GM23338 (cell line): ENCODE measurements around the gene GPR78. TPM values are rescaled to one million over a fixed set of nuclear protein-coding genes. Genes with fewer than 3 reads are reported as not detected.

Experiments used
- ATAC-seq: fragments of 200-7000 bp; cut with Tn5 transposase; 3 replicates; pipeline ENCODE4 v1.9.1; 2020
- DNase-seq: peaks from one replicate; pipeline ENCODE4 v3.0.0-alpha.2; 2015; ENCODE audit warnings: low spot score
- H2AFZ ChIP-seq: fragments of 200-600 bp; sonication (generic); 2 replicates; pipeline ENCODE4 v1.8.0; 2016; ENCODE audit warnings: antibody characterized with exemption, mild to moderate bottlenecking, moderate library complexity
- H3F3A ChIP-seq: fragments of 200-600 bp; sonication (generic); replicated peaks from 2 replicates; pipeline ENCODE4 v1.8.0; 2017; ENCODE audit warnings: antibody characterized with exemption, mixed run types, low read depth
- H3K27ac ChIP-seq: fragments of 200-600 bp; sonication (generic); 2 replicates; pipeline ENCODE4 v1.6.1; 2016; ENCODE audit warnings: low read depth
- H3K27me3 ChIP-seq: fragments of 200-600 bp; sonication (generic); 2 replicates; pipeline ENCODE4 v1.8.0; 2016; ENCODE audit warnings: mild to moderate bottlenecking, mixed run types, moderate library complexity; ENCODE audit not compliant: insufficient read depth
- H3K36me3 ChIP-seq: fragments of 200-600 bp; sonication (generic); 2 replicates; pipeline ENCODE4 v1.8.0; 2016; ENCODE audit warnings: mild to moderate bottlenecking; ENCODE audit not compliant: insufficient read depth
- H3K4me1 ChIP-seq: fragments of 200-600 bp; sonication (generic); 2 replicates; pipeline ENCODE4 v1.8.0; 2016; ENCODE audit warnings: mild to moderate bottlenecking, moderate library complexity; ENCODE audit not compliant: insufficient read depth
- H3K4me2 ChIP-seq: fragments of 200-600 bp; sonication (generic); 2 replicates; pipeline ENCODE4 v1.7.1; 2017; ENCODE audit warnings: mixed run types
- H3K4me3 ChIP-seq: fragments of 200-600 bp; sonication (generic); 2 replicates; pipeline ENCODE4 v1.6.1; 2016; ENCODE audit warnings: mixed run types
- H3K79me2 ChIP-seq: fragments of 200-600 bp; sonication (generic); replicated peaks from 2 replicates; pipeline ENCODE4 v1.8.0; 2017; ENCODE audit warnings: mild to moderate bottlenecking; ENCODE audit not compliant: insufficient read depth
- H3K9me2 ChIP-seq: fragments of 200-600 bp; sonication (generic); 2 replicates; pipeline ENCODE4 v1.8.0; 2017; ENCODE audit not compliant: insufficient read depth
- H4K20me1 ChIP-seq: fragments of 200-600 bp; sonication (generic); replicated peaks from 2 replicates; pipeline ENCODE4 v1.8.0; 2017; ENCODE audit warnings: mild to moderate bottlenecking; ENCODE audit not compliant: insufficient read depth
- H3K27ac Mint-ChIP-seq: 2 replicates; pipeline ENCODE4 v1.8.0; 2020; ENCODE audit warnings: inconsistent platforms, mild to moderate bottlenecking, moderate library complexity, mixed read lengths
- H3K27me3 Mint-ChIP-seq: 3 replicates; pipeline ENCODE4 v1.8.0; 2022; ENCODE audit warnings: low read depth, mild to moderate bottlenecking, moderate library complexity, mixed read lengths, inconsistent platforms; ENCODE audit not compliant: insufficient read depth, poor library complexity
- H3K36me3 Mint-ChIP-seq: 3 replicates; pipeline ENCODE4 v1.8.0; 2021; ENCODE audit warnings: low read depth, mild to moderate bottlenecking, inconsistent platforms, moderate library complexity, mixed read lengths
- H3K4me1 Mint-ChIP-seq: 3 replicates; pipeline ENCODE4 v1.8.0; 2020; ENCODE audit warnings: mild to moderate bottlenecking, inconsistent platforms, mixed read lengths
- H3K4me3 Mint-ChIP-seq: 3 replicates; pipeline ENCODE4 v1.8.0; 2021; ENCODE audit warnings: moderate library complexity, mild to moderate bottlenecking, inconsistent platforms, mixed read lengths
- H3K9me3 Mint-ChIP-seq: 3 replicates; pipeline ENCODE4 v1.8.0; 2020; ENCODE audit warnings: moderate library complexity, mild to moderate bottlenecking, inconsistent platforms, mixed read lengths
- EZH2 ChIP-seq: fragments of 200-600 bp; sonication (generic); IDR thresholded peaks from one replicate; pipeline ENCODE4 v1.8.0; 2017; ENCODE audit warnings: antibody characterized with exemption, mild to moderate bottlenecking, low read depth; ENCODE audit not compliant: unreplicated experiment
- NANOG ChIP-seq: IDR thresholded peaks from 2 replicates; pipeline ENCODE4 v1.6.1; 2016; ENCODE audit warnings: antibody characterized with exemption, borderline replicate concordance
- POLR2AphosphoS5 ChIP-seq: IDR thresholded peaks from 2 replicates; pipeline ENCODE4 v1.6.1; 2016; ENCODE audit warnings: antibody characterized with exemption, low read depth
- STAT1 ChIP-seq: IDR thresholded peaks from one replicate; pipeline ENCODE4 v1.6.1; 2016; ENCODE audit warnings: antibody characterized with exemption; ENCODE audit not compliant: unreplicated experiment
- ZNF331 ChIP-seq: fragments of 250-450 bp; sonication (Bioruptor Pico); IDR thresholded peaks from 2 replicates; pipeline ENCODE4 v1.5.0; 2020; ENCODE audit warnings: low read depth, mild to moderate bottlenecking, moderate library complexity
- polyA plus RNA-seq: library from polyadenylated mRNA; unstranded; fragments of >200 nt; fragmentation: Nextera tagmentation; extraction: Ambion mirVana; gene quantifications from 2 replicates; pipeline ENCODE4 v1.2.1, GENCODE V29; 2016
- total RNA-seq: library from RNA; depleted of rRNA; stranded (reverse); fragments of >200 nt; shearing (Covaris generic); gene quantifications from 2 replicates; pipeline ENCODE4 v1.2.3, GENCODE V29; 2014
- TF ChIP-seq, protein P1 (sequence below), 2 experiments: fragments of 200-600 bp in 1 of 2; sonication (generic) in 1 of 2; conservative IDR thresholded peaks; 2 replicates each; pipeline versions ENCODE4 v1.5.1 to v1.6.1; 2016 to 2017; ENCODE audit warnings: antibody characterized with exemption in 2 of 2, low read depth in 2 of 2, mild to moderate bottlenecking in 2 of 2, moderate library complexity in 1 of 2
- TF ChIP-seq, protein P2 (sequence below): fragments of 250-450 bp; sonication (Bioruptor Pico); IDR thresholded peaks from 2 replicates; pipeline ENCODE4 v1.5.0; 2020; ENCODE audit warnings: mild to moderate bottlenecking, moderate library complexity

Gene GPR78
- total and polyA plus RNA-seq, 2 experiments from 2014 or later: 0.82 to 2.7 TPM

DNA sequence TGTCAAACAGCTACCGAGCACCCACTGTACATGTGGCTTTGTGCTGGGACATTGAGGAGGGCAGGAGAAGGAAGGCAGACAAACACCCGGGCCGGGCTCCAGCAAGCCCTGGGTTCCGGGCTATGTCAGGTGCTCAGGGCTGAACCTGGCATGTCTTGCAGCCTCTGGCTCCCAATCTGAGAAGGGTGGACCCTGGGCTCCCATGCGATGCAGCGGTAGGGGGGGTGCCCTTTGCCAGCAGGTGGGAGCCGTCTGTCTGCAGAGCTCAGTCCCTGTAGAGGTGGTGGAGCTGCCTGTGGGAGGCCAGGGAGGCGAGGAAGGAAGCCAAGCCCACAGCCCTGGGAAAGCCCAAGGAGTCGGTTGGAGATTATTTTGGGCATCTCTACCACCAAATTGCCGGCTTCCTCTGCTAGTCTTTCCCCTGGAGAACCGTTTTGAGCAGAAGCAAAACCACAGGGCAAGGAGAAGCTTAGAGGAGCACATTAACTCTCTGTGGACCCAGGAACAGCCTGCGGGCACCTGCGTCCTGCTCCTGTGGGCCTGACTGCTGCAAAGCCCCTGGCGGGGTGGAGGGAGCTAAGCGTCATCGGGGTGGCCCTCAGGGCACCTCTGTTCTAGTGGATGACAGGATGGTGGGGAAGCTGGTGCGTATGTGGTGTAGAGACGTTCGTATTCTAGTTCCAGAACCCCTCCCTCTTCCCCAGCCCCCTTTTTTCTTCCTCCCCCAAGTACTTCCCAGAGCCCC, 22.7 kb downstream of the GPR78 start:
- Histone ChIP-seq H3F3A (no peaks in the 10 kb centered on the region), H2AFZ (no peak overlapping the region), H3K9me2 (no peaks in the 10 kb centered on the region), H3K36me3 (no peaks in the 10 kb centered on the region; the same call in 1 of the 2 replicates), H4K20me1 (no peaks in the 10 kb centered on the region; the same call in 1 of the 2 replicates), H3K27me3 (no peaks in the 10 kb centered on the region), H3K4me1 (no peaks in the 10 kb centered on the region), H3K4me3 (no peak overlapping the region), H3K4me2 (no peak overlapping the region), H3K27ac (no peak overlapping the region), H3K79me2 (no peaks in the 10 kb centered on the region)
- no peaks in the 10 kb centered on the region; the same call in 1 of the 3 replicates for H3K4me1 Mint-ChIP-seq
- H3K4me3 Mint-ChIP-seq: no peak overlapping the region
- ATAC-seq: no peak
- H3K9me3 Mint-ChIP-seq: no peaks in the 10 kb centered on the region
- TF ChIP-seq EZH2: no peak
- no peak for DNase-seq
- peaks cover 1% of the 10 kb centered on the region for H3K27me3 Mint-ChIP-seq
- no peak overlapping the region for H3K27ac Mint-ChIP-seq
- peaks cover 6% of the 10 kb centered on the region for H3K36me3 Mint-ChIP-seq

DNA sequence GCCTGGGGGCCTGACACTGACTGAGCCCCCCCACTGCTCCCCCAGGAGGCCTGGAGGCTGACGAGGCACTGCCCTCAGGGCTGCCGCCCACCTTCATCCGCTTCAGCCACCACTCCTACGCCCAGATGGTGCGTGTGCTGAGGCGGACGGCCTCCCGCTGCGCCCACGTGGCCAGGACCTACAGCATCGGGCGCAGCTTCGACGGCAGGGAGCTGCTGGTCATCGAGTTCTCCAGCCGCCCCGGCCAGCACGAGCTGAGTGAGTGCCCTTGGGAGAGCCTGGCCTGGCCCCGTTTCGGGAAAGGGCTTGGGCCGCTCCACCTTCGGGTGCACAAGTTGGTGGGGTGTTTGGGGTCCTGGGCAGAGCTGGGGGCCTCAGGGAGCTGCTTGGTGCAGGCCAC, 23.7 kb downstream of the GPR78 start:
- H4K20me1 ChIP-seq: no peaks in the 10 kb centered on the region; the same call in 1 of the 2 replicates
- no peaks in the 10 kb centered on the region for H3K79me2 ChIP-seq
- DNase-seq (no peak), ATAC-seq (no peak)
- H3K27ac Mint-ChIP-seq: no peak overlapping the region
- H3K27me3 ChIP-seq: no peaks in the 10 kb centered on the region
- H3F3A ChIP-seq: no peaks in the 10 kb centered on the region
- no peaks in the 10 kb centered on the region for H3K4me1 ChIP-seq
- H3K9me3 Mint-ChIP-seq: no peaks in the 10 kb centered on the region; the same call in 2 of the 3 replicates
- no peak overlapping the region for H2AFZ ChIP-seq
- peaks cover 3% of the 10 kb centered on the region for H3K27me3 Mint-ChIP-seq
- H3K36me3 Mint-ChIP-seq: peaks cover 8% of the 10 kb centered on the region
- H3K27ac ChIP-seq: no peak overlapping the region
- H3K4me3 Mint-ChIP-seq: no peak overlapping the region
- no peak overlapping the region for H3K4me3 ChIP-seq
- no peaks in the 10 kb centered on the region; the same call in 1 of the 2 replicates for H3K36me3 ChIP-seq
- TF ChIP-seq, protein P1, sequence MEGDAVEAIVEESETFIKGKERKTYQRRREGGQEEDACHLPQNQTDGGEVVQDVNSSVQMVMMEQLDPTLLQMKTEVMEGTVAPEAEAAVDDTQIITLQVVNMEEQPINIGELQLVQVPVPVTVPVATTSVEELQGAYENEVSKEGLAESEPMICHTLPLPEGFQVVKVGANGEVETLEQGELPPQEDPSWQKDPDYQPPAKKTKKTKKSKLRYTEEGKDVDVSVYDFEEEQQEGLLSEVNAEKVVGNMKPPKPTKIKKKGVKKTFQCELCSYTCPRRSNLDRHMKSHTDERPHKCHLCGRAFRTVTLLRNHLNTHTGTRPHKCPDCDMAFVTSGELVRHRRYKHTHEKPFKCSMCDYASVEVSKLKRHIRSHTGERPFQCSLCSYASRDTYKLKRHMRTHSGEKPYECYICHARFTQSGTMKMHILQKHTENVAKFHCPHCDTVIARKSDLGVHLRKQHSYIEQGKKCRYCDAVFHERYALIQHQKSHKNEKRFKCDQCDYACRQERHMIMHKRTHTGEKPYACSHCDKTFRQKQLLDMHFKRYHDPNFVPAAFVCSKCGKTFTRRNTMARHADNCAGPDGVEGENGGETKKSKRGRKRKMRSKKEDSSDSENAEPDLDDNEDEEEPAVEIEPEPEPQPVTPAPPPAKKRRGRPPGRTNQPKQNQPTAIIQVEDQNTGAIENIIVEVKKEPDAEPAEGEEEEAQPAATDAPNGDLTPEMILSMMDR (conservative IDR thresholded peaks at IDR 0.05; ENCODE audit: low read depth in 2 of 2): no peak
- no peak for TF ChIP-seq ZNF331
- TF ChIP-seq, protein P2, sequence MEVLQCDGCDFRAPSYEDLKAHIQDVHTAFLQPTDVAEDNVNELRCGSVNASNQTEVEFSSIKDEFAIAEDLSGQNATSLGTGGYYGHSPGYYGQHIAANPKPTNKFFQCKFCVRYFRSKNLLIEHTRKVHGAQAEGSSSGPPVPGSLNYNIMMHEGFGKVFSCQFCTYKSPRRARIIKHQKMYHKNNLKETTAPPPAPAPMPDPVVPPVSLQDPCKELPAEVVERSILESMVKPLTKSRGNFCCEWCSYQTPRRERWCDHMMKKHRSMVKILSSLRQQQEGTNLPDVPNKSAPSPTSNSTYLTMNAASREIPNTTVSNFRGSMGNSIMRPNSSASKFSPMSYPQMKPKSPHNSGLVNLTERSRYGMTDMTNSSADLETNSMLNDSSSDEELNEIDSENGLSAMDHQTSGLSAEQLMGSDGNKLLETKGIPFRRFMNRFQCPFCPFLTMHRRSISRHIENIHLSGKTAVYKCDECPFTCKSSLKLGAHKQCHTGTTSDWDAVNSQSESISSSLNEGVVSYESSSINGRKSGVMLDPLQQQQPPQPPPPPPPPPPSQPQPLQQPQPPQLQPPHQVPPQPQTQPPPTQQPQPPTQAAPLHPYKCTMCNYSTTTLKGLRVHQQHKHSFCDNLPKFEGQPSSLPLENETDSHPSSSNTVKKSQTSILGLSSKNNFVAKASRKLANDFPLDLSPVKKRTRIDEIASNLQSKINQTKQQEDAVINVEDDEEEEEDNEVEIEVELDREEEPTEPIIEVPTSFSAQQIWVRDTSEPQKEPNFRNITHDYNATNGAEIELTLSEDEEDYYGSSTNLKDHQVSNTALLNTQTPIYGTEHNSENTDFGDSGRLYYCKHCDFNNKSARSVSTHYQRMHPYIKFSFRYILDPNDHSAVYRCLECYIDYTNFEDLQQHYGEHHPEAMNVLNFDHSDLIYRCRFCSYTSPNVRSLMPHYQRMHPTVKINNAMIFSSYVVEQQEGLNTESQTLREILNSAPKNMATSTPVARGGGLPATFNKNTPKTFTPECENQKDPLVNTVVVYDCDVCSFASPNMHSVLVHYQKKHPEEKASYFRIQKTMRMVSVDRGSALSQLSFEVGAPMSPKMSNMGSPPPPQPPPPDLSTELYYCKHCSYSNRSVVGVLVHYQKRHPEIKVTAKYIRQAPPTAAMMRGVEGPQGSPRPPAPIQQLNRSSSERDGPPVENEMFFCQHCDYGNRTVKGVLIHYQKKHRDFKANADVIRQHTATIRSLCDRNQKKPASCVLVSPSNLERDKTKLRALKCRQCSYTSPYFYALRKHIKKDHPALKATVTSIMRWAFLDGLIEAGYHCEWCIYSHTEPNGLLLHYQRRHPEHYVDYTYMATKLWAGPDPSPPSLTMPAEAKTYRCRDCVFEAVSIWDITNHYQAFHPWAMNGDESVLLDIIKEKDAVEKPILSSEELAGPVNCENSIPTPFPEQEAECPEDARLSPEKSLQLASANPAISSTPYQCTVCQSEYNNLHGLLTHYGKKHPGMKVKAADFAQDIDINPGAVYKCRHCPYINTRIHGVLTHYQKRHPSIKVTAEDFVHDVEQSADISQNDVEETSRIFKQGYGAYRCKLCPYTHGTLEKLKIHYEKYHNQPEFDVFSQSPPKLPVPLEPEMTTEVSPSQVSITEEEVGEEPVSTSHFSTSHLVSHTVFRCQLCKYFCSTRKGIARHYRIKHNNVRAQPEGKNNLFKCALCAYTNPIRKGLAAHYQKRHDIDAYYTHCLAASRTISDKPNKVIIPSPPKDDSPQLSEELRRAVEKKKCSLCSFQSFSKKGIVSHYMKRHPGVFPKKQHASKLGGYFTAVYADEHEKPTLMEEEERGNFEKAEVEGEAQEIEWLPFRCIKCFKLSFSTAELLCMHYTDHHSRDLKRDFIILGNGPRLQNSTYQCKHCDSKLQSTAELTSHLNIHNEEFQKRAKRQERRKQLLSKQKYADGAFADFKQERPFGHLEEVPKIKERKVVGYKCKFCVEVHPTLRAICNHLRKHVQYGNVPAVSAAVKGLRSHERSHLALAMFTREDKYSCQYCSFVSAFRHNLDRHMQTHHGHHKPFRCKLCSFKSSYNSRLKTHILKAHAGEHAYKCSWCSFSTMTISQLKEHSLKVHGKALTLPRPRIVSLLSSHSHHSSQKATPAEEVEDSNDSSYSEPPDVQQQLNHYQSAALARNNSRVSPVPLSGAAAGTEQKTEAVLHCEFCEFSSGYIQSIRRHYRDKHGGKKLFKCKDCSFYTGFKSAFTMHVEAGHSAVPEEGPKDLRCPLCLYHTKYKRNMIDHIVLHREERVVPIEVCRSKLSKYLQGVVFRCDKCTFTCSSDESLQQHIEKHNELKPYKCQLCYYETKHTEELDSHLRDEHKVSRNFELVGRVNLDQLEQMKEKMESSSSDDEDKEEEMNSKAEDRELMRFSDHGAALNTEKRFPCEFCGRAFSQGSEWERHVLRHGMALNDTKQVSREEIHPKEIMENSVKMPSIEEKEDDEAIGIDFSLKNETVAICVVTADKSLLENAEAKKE: no peak
- TF ChIP-seq NANOG: no peak
- TF ChIP-seq STAT1: no peak
- no peak for TF ChIP-seq POLR2AphosphoS5
- no peak overlapping the region for H3K4me2 ChIP-seq
- H3K4me1 Mint-ChIP-seq: peaks cover under 1% of the 10 kb centered on the region; the same call in 2 of the 3 replicates
- no peaks in the 10 kb centered on the region for H3K9me2 ChIP-seq
